ENCODE results near the gene HMGA1.
"Not testable (repeated sequence)": the region's sequence is repeated elsewhere in the genome, so short reads cannot be mapped to it uniquely, and the experiment has no call there.

Gene HMGA1

DNA sequence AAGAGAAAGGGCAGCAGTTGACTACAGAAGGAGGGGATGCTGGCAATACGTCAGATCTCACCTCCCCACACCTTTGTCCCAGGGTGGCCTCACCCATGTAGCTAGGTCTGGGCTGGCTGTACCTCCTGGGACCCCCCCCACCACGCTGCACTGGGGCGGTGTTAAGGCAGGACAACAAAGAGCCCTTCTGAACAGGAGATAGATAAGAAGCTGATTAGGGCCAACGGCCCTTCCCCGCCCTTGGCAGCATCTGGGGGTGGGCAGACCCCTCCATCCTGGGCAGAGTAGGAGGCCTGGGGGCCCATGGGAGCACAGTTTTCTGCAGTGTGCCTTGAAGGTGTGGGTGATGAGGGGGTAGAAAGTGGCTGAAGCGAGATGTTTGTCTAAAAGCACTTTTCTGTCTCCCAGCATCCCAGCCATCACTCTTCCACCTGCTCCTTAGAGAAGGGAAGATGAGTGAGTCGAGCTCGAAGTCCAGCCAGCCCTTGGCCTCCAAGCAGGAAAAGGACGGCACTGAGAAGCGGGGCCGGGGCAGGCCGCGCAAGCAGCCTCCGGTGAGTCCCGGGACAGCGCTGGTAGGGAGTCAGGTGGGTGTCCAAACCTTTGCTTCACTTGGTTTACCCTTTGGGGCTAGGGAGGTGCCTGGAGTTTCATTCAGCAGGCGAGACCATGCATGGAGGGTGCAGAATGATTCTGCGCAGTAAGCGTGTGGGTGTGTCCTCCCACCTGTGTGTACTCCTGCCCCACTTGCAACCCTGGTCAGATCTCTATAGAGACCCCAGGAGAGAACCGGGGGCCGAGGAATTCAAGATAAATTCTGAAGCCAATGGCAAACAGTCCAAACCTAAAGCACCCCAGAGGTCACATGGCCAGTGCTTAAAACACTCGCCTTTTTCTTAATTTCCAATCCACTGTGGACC, 3.9 kb downstream of the HMGA1 start:
- Mint-ChIP-seq H3K4me1 (ENCODE audit: low read depth) (peaks cover 81% of the 10 kb centered on the region), H3K36me3 (ENCODE audit: low read depth) (peaks cover 55% of the 10 kb centered on the region), H3K4me3 (no peak overlapping the region), H3K9me3 (no peaks in the 10 kb centered on the region), H3K27me3 (no peaks in the 10 kb centered on the region), H3K27ac (no peak overlapping the region)
- intact Hi-C loops (cut with micrococcal nuclease), result no loop called here

DNA sequence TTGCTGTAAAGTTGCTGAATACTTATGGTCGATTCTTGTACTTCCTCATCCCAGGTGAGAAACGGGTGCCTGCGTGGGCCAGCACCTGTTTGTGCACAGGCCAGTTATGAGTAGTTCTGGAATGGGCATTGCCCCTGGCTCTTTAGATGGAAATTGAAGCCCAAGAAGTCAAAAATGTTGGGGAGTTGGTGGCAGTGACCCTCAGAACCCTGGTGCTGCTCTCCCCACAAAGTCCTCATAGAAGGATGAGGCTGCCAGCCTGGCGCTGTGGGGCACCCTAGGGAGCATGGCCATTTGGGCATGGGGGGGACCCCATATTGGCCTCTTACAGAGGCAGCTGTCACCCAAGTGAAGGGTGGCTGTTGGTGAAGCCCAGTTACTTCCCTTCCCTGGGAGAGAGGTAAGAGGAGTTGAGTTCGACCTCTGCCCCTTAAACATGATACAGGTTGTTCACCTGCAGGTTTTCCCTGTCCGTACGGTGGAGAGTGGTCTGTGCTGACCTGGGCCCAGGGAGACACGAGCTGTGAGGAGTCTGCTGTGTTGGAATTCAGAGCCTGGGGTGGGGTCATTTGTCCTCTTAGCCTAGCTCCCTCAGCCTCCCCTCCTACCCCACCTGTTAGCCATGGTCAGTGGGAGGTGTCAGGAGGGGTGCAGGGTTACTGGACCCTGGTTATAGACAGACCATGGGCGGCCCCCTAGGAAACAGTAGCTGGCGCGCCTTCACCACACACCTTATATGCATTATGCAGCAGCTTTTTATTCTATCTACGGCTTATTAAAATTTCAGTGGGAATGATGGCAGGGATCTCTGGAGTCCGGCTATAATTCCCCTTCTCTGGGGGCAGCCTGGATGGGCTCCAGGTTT, 4.9 kb downstream of the HMGA1 start:
- no peak overlapping the region for H3K27ac Mint-ChIP-seq
- intact Hi-C loops (cut with micrococcal nuclease), result no loop called here
- H3K9me3 Mint-ChIP-seq, result no peaks in the 10 kb centered on the region
- peaks cover 65% of the 10 kb centered on the region for H3K36me3 Mint-ChIP-seq (ENCODE audit: low read depth)
- no peaks in the 10 kb centered on the region for H3K27me3 Mint-ChIP-seq
- H3K4me3 Mint-ChIP-seq, result no peak overlapping the region
- peaks cover 81% of the 10 kb centered on the region for H3K4me1 Mint-ChIP-seq (ENCODE audit: low read depth)

- Mint-ChIP-seq H3K36me3 (ENCODE audit: low read depth) (peaks cover 73% of the 10 kb centered on the region), H3K9me3 (no peaks in the 10 kb centered on the region), H3K4me1 (ENCODE audit: low read depth) (peaks cover 87% of the 10 kb centered on the region), H3K4me3 (no peak overlapping the region), H3K27me3 (no peaks in the 10 kb centered on the region), H3K27ac (peak overlapping the region; percentile 4)
- intact Hi-C loops (cut with micrococcal nuclease), result no loop called here
Measured at GRCh38 chr6:34242252-34243130, 5.8 kb downstream of the HMGA1 start.

GRCh38 chr6:34243131-34243771, 6.6 kb downstream of the HMGA1 start:
- H3K4me1 Mint-ChIP-seq (ENCODE audit: low read depth), result peaks cover 92% of the 10 kb centered on the region
- peak overlapping the region; percentile 4 for H3K27ac Mint-ChIP-seq
- H3K9me3 Mint-ChIP-seq, result no peaks in the 10 kb centered on the region
- peaks cover 81% of the 10 kb centered on the region for H3K36me3 Mint-ChIP-seq (ENCODE audit: low read depth)
- H3K4me3 Mint-ChIP-seq, result no peak overlapping the region
- H3K27me3 Mint-ChIP-seq, result no peaks in the 10 kb centered on the region
- intact Hi-C loops (cut with micrococcal nuclease), result no loop called here

GRCh38 chr6:34243901-34244884, 7.5 kb downstream of the HMGA1 start:
- Mint-ChIP-seq H3K4me1 (ENCODE audit: low read depth) (peaks cover 87% of the 10 kb centered on the region), H3K27me3 (no peaks in the 10 kb centered on the region), H3K4me3 (peak overlapping the region; percentile 50), H3K27ac (peak overlapping the region; percentile 61), H3K9me3 (no peaks in the 10 kb centered on the region), H3K36me3 (ENCODE audit: low read depth) (peaks cover 85% of the 10 kb centered on the region)
- intact Hi-C loops (cut with micrococcal nuclease), result no loop called here

- intact Hi-C loops (cut with micrococcal nuclease); H3K4me3 Mint-ChIP-seq; H3K9me3 Mint-ChIP-seq; H3K27me3 Mint-ChIP-seq: not testable (repeated sequence)
- Mint-ChIP-seq H3K36me3 (ENCODE audit: low read depth) (peaks cover 82% of the 10 kb centered on the region), H3K27ac (peak overlapping the region; percentile 60), H3K4me1 (ENCODE audit: low read depth) (peaks cover 89% of the 10 kb centered on the region)
Measured at GRCh38 chr6:34245032-34245760, 8.5 kb downstream of the HMGA1 start.

DNA sequence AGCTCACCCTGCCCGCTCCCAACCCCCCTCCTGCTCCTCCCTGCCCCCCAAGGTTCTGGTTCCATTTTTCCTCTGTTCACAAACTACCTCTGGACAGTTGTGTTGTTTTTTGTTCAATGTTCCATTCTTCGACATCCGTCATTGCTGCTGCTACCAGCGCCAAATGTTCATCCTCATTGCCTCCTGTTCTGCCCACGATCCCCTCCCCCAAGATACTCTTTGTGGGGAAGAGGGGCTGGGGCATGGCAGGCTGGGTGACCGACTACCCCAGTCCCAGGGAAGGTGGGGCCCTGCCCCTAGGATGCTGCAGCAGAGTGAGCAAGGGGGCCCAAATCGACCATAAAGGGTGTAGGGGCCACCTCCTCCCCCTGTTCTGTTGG, 9.1 kb downstream of the HMGA1 start:
- Mint-ChIP-seq H3K4me1 (ENCODE audit: low read depth) (peaks cover 89% of the 10 kb centered on the region), H3K36me3 (ENCODE audit: low read depth) (peaks cover 77% of the 10 kb centered on the region)
- H3K4me3 Mint-ChIP-seq; intact Hi-C loops (cut with micrococcal nuclease); H3K27ac Mint-ChIP-seq; H3K9me3 Mint-ChIP-seq; H3K27me3 Mint-ChIP-seq: not testable (repeated sequence)

DNA sequence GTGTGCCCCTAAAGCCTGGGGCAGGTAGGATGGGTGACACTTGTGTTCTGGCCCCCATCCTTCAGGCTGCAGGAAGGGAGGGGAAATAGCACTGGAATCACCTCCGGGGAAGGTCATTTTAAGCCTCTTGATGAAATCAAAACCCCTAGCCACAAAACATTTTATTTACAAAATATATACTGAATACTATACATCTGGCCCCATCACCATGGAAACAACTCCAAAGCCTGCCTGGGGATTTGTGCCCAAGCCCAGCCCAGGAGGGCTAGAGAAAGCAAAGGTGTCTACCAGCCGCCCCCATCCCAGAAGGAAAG, 9.5 kb downstream of the HMGA1 start:
- H3K9me3 Mint-ChIP-seq, result no peaks in the 10 kb centered on the region
- peaks cover 89% of the 10 kb centered on the region for H3K4me1 Mint-ChIP-seq (ENCODE audit: low read depth)
- no peaks in the 10 kb centered on the region for H3K27me3 Mint-ChIP-seq
- no peak overlapping the region for H3K27ac Mint-ChIP-seq
- intact Hi-C loops (cut with micrococcal nuclease), result no loop called here
- H3K36me3 Mint-ChIP-seq (ENCODE audit: low read depth), result peaks cover 72% of the 10 kb centered on the region
- no peak overlapping the region for H3K4me3 Mint-ChIP-seq

DNA sequence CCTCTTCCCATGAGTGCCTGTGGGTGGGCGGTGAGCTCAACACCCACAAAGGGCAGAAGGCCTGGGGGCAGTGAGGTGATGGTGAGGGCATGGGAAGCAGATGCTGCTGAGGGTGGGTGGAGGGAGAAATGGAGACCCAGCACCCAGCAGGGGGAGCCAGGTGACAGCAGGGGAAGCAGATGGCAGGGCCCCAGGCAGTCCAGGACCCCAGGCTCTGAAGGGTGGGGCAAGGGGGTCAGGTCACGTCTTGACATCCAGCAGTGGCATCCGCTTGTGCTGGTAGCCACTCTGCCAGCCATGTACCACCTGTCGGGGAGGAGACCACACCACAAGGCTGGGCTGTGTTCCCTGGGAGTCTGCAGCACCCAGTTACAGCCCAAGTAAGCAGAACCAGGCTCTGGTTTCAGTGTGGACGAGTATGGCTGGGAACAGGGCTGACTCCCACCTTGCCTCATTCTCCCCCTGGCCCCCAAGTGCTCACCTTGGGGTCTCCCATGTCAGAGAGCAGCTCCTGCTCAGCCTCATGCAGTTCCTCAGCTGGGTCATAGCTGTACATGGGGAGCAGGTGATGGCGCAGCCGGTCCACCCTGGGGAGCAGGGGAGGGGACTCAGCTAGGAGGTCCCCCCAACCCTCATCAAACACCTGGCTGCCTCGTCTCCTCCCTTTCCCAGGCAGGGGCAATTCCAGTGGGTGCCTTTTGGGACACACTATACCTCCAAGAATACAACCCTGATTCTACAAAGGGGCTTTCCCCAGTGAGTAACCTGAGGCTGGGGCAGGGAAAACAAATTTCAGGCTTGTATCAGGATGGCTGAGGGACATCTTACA, 10.1 kb downstream of the HMGA1 start:
- no peak overlapping the region for H3K27ac Mint-ChIP-seq
- H3K4me1 Mint-ChIP-seq (ENCODE audit: low read depth), result peaks cover 83% of the 10 kb centered on the region
- H3K4me3 Mint-ChIP-seq, result no peak overlapping the region
- H3K36me3 Mint-ChIP-seq (ENCODE audit: low read depth), result peaks cover 67% of the 10 kb centered on the region
- H3K27me3 Mint-ChIP-seq, result no peaks in the 10 kb centered on the region
- H3K9me3 Mint-ChIP-seq, result no peaks in the 10 kb centered on the region
- intact Hi-C loops (cut with micrococcal nuclease), result no loop called here

GRCh38 chr6:34247481-34248197, 11.0 kb downstream of the HMGA1 start:
- H3K36me3 Mint-ChIP-seq (ENCODE audit: low read depth), result peaks cover 58% of the 10 kb centered on the region
- no peaks in the 10 kb centered on the region for H3K27me3 Mint-ChIP-seq
- peak overlapping the region; percentile 89 for H3K27ac Mint-ChIP-seq
- H3K9me3 Mint-ChIP-seq, result no peaks in the 10 kb centered on the region
- H3K4me1 Mint-ChIP-seq (ENCODE audit: low read depth), result peaks cover 83% of the 10 kb centered on the region
- intact Hi-C loops (cut with micrococcal nuclease), result loop anchor here (2.0 kb wide), 3 partner anchors 51 to 145 kb away; partner anchors contain the start of gene NUDT3
- H3K4me3 Mint-ChIP-seq, result peak overlapping the region; percentile 82

- Mint-ChIP-seq H3K9me3 (no peaks in the 10 kb centered on the region), H3K27ac (peak overlapping the region; percentile 89), H3K4me1 (ENCODE audit: low read depth) (peaks cover 83% of the 10 kb centered on the region), H3K36me3 (ENCODE audit: low read depth) (peaks cover 52% of the 10 kb centered on the region), H3K27me3 (no peaks in the 10 kb centered on the region), H3K4me3 (peak overlapping the region; percentile 82)
- intact Hi-C loops (cut with micrococcal nuclease), result loop anchor here (2.0 kb wide), 3 partner anchors 51 to 145 kb away; partner anchors contain the start of gene NUDT3
Measured at GRCh38 chr6:34248198-34248726, 11.6 kb downstream of the HMGA1 start.

Measured in dendritic cell treated with granulocyte-macrophage colony-stimulating factor and Interleukin-4, amounts not matched to agents 40 ng/mL and 50 ng/mL, for 4 days (primary cell).